HK-2 (cell line): Measurements from ENCODE around the gene RAPGEFL1.
"Not testable (repeated sequence)": the region's sequence is repeated elsewhere in the genome, so short reads cannot be mapped to it uniquely, and the experiment has no call there.

ENCODE experiments used
- DNase-seq: peaks from one replicate; pipeline ENCODE4 v3.0.0-alpha.2; 2018; ENCODE audit not compliant: unreplicated experiment

The RAPGEFL1 gene

GRCh38 chr17:40209404-40210093, 32.3 kb downstream of the RAPGEFL1 start:
- no peak for DNase-seq

DNA sequence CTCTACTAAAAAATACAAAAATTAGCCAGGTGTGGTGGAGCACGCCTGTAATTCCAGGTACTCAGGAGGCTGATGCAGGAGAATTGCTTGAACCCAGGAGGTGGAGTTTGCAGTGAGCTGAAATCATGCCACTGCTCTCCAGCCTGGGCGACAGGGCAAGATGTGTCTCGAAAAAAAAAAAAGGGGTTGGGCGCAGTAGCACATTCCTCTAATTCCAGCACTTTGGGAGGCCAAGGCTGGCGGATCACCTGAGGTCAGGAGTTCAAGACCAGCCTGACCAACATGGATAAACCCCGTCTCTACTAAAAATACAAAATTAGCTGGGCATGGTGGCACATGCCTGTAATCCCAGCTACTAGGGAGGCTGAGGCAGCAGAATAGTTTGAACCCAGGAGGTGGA, 36.6 kb downstream of the RAPGEFL1 start:
- not testable (repeated sequence) for DNase-seq

- no peak for DNase-seq
Observed at GRCh38 chr17:40218006-40218739, 40.9 kb downstream of the RAPGEFL1 start.

GRCh38 chr17:40218740-40219593, 41.7 kb downstream of the RAPGEFL1 start, which contains the start of gene WIPF2:
Gene WIPF2, plus strand, starts transcription at chr17:40219304. Its CDS starts 37,156 bp downstream, at chr17:40256460.
- DNase-seq: peak; percentile 96

DNA sequence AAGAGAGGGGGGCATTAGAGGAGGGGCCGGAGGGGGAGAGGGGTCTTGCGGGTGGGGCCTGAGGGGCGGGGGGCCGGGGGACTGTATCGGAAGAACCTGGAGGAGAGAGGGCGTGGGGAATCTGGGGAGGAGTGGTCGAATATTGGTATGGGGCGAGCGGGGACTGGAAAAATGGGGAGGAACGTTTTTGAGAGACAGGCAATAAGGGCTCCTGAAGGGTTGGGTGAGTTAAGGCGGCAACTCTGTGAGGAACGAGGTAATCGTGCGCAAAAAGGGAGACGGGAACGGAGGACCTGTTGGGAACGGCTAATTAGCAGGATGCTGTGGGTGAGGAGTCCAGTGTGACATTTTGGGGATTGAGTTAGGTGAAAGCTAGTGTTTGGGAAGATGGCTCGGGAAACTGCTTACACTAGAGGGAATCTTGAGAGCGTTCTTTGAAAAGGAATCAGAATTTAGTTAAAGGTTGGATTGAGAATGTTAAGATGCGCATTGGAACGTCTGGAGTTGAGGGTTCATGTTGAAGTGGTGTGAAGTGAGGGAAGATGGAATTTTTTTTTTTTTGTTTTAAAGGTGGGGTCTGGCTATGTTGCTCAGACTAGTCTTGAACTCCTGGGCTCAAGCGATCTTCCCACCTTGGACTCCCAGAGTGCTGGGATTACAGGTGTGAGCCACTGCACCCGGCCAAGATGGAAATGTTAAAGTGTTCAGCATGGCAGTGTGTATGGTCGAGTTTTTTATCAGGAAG, 42.5 kb downstream of the RAPGEFL1 start:
- peak; percentile 66 for DNase-seq

DNA sequence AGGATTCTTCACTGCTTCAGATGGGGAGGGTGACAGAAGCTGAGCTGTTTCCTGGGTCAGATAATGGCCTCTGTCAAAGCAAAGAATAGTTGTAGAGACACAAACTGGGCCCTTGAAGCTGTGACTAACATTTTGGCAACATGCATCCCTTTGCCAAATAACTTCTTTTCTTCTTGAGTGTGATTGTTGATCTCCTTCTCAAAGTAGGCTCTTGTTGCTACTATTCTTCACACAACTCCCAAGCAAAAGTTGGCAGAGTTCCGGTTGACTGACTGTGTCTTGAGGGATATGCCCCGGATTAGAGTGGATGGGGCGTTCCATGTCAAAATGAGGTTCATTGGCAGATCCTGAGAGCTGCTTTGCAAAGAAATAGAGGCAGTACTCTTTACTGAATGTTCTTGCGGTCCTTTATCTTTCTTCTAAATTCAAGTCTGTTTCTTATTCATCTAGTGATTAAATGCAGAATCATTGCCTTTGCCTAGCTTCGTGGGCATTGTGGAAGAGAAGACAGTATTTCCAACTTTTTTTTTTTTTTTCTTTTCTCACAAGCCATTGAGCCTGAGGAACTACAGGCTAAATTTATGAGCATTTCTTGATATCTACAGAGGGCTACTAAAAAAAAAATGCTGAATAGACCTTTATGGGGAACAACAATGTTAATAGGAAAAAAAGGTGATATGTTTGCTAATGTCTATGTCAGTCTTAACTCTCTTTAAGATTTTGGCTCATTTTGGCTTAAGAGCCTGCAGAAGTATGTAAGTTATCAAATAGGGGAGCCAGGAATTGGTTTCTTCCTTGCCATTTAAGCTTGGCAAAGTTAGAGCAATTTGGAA, 47.7 kb downstream of the RAPGEFL1 start:
- DNase-seq: no peak

DNA sequence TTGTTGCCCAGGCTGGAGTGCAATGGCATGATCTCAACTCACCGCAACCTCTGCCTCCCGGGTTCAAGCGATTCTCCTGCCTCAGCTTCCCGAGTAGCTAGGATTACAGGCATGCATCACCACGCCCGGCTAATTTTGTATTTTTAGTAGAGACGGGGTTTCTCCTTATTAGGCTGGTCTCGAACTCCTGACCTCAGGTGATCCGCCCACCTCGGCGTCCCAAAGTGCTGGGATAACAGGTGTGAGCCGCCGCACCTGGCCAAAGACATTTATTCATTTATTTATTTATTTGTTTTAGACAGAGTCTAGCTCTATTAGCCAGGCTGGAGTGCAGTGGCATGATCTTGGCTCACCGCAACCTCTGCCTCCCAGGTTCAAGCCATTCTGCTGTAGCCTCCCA, 51.9 kb downstream of the RAPGEFL1 start:
- not testable (repeated sequence) for DNase-seq

DNA sequence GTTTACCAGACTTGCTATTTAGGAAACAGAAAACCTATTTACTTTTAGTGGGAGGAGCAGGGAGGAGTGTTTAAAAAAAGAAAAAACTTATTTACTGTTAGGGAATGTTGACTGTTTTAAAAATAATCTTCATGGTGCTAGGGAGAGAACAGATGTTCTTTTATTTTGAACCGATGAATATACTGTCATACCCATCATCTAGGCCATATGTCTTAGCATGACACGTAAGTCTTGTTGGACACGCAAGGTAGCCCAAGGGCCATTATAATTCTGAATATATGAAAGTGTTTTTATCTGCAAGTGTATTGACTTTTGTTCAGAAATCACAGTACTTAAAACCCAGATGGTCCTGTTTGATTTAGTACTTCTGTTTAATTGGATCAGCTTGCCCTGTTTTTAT, 53.4 kb downstream of the RAPGEFL1 start:
- DNase-seq: no peak

DNA sequence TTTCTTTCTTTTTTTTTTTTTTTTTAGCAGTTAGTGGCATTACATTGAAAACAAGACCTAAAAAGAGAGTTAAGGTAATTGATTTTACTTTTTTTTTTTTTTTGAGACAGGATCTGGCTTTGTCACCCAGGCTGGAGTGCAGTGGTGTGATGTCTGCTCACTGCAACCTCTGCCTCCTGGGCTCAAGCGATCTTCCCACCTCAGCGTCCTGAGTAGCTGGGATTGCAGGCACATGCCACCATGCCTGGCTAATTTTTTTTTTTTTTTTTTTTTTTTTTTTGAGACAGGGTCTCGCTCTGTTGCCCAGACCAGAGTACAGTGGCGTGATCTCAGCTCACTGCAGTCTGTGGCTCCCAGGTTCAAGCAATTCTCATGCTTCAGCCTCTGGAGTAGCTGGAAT, 54.7 kb downstream of the RAPGEFL1 start:
- not testable (repeated sequence) for DNase-seq

DNA sequence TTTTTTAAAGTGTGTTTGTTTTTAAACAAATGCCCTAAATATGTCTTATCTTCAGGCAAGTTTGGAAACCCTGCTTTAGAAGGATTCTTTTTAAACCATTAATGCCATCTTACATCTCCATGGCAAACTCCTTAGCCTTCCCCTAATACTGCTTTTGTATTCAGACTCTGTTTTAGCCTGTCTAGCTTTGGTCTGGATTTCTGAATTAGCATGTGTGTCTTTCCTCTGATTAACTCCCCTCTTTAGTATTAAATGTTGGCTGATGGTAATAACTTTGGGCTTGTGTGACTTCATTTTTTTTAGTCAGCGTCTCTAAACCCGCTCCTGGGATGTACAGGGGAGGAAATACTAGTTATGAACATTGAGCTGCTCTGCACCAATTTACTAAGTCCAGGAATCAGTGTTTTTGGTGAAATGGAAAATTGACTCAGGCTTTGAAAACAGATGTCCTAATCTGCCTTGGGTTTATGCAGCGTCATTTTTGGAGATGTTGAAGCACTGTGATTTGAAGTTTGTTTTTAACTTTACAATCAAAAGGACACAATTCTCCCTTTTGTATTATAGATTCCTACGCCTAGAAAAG, 64.1 kb downstream of the RAPGEFL1 start:
- no peak for DNase-seq

- DNase-seq: no peak
Observed at GRCh38 chr17:40242774-40243173, 65.5 kb downstream of the RAPGEFL1 start.

DNA sequence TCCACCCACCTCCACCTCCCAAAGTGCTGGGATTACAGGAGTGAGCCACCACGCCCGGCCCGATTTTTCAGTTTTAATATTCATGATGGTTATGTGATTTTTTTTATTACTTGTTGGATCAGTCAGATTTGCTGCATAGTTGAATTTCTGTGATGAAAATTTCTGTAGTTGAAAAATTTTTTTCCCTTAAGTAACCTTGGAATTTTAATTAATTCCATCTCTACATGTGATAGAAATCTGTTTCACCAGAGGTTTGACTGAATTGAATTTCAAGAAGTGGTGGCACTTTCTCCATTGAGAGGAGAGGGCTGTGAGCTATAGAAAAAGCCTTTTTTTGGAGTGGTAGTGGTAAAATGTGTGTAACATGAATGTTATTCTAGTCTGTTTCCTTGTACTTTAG, 66.5 kb downstream of the RAPGEFL1 start:
- no peak for DNase-seq

DNA sequence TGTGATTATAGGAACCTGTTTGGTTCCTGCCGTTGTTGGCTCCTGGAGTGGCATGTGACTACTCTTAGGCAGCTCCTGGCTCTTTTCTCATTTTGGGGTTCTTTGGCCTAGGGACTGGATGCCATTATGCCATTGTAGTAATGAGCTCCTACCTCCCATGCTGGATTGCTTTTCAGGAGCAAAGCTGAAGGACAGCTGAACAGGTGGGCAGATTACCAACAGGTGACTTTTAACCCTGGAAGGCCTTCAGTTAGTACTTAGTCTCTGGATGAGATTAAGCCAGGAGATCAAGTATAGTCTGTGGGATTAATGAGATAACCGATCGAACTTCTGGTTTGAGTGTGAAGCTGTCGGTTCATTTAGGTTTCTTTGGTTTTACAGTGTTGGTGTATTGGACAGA, 67.0 kb downstream of the RAPGEFL1 start:
- no peak for DNase-seq
